Astrocyte (in vitro differentiated cells and primary cell): ENCODE measurements around the gene SLC25A42. TPM values are rescaled to one million over a fixed set of nuclear protein-coding genes. Genes with fewer than 3 reads are reported as not detected.

ENCODE experiments used
- DNase-seq: peaks from one replicate; pipeline ENCODE4 v3.0.0-alpha.2; 2010; ENCODE audit warnings: low read depth
- FAIRE-seq: peaks from 2 replicates; lab custom pipeline; 2011; peaks lifted over from hg19 to GRCh38; lab: Jason Lieb, UNC
- H2AFZ ChIP-seq: 2 replicates; pipeline ENCODE4 v1.6.0; 2012; ENCODE audit warnings: low read depth, low read length, inconsistent platforms
- H3K27ac ChIP-seq: 2 replicates; pipeline ENCODE4 v1.5.1; 2011; ENCODE audit warnings: low read depth, low read length, inconsistent platforms
- H3K27me3 ChIP-seq: 2 replicates; pipeline ENCODE4 v1.6.0; 2011; ENCODE audit warnings: low read length, inconsistent platforms; ENCODE audit not compliant: insufficient read depth
- H3K36me3 ChIP-seq: 2 replicates; pipeline ENCODE4 v1.5.1; 2011; ENCODE audit warnings: low read length, inconsistent platforms; ENCODE audit not compliant: insufficient read depth
- H3K4me1 ChIP-seq: 2 replicates; pipeline ENCODE4 v1.5.1; 2011; ENCODE audit warnings: low read length, inconsistent platforms; ENCODE audit not compliant: insufficient read depth
- H3K4me2 ChIP-seq: 2 replicates; pipeline ENCODE4 v1.6.0; 2012; ENCODE audit warnings: low read length, inconsistent platforms
- H3K4me3 ChIP-seq: 2 replicates; pipeline ENCODE4 v1.5.1; 2011; ENCODE audit warnings: low read depth, mild to moderate bottlenecking, low read length, inconsistent platforms; ENCODE audit not compliant: insufficient read depth
- H3K79me2 ChIP-seq: 2 replicates; pipeline ENCODE4 v1.6.0; 2012; ENCODE audit warnings: mild to moderate bottlenecking, low read length, inconsistent platforms; ENCODE audit not compliant: insufficient read depth
- H3K9ac ChIP-seq: 2 replicates; pipeline ENCODE4 v1.6.0; 2012; ENCODE audit warnings: mild to moderate bottlenecking, low read length, inconsistent platforms
- H3K9me3 ChIP-seq: 2 replicates; pipeline ENCODE4 v1.5.1; 2012; ENCODE audit warnings: low read depth, mild to moderate bottlenecking, low read length, inconsistent platforms; ENCODE audit not compliant: insufficient read depth
- H4K20me1 ChIP-seq: 2 replicates; pipeline ENCODE4 v1.6.0; 2012; ENCODE audit warnings: low read length, inconsistent platforms; ENCODE audit not compliant: insufficient read depth
- H3K27ac Mint-ChIP-seq: one replicate; pipeline ENCODE4 v1.8.0; 2021; ENCODE audit warnings: mild to moderate bottlenecking, mixed read lengths; ENCODE audit not compliant: unreplicated experiment
- H3K27me3 Mint-ChIP-seq: one replicate; pipeline ENCODE4 v1.8.0; 2021; ENCODE audit warnings: low read depth, mixed read lengths; ENCODE audit not compliant: unreplicated experiment
- H3K36me3 Mint-ChIP-seq: one replicate; pipeline ENCODE4 v1.8.0; 2021; ENCODE audit warnings: low read depth, mixed read lengths; ENCODE audit not compliant: unreplicated experiment
- H3K4me1 Mint-ChIP-seq: one replicate; pipeline ENCODE4 v1.8.0; 2021; ENCODE audit warnings: low read depth, mixed read lengths; ENCODE audit not compliant: unreplicated experiment
- H3K4me3 Mint-ChIP-seq: one replicate; pipeline ENCODE4 v1.8.0; 2021; ENCODE audit warnings: mild to moderate bottlenecking, moderate library complexity, mixed read lengths; ENCODE audit not compliant: unreplicated experiment
- H3K9me3 Mint-ChIP-seq: one replicate; pipeline ENCODE4 v1.8.0; 2021; ENCODE audit warnings: mild to moderate bottlenecking, mixed read lengths; ENCODE audit not compliant: unreplicated experiment
- CTCF ChIP-seq: IDR thresholded peaks from 2 replicates; pipeline ENCODE4 v1.5.1; 2011; ENCODE audit warnings: low read depth, mild to moderate bottlenecking, inconsistent platforms, low read length, moderate library complexity; ENCODE audit not compliant: insufficient read depth
- EZH2 ChIP-seq: IDR thresholded peaks from 2 replicates; pipeline ENCODE4 v1.6.1; 2012; ENCODE audit warnings: mild to moderate bottlenecking, low read length, inconsistent platforms; ENCODE audit not compliant: insufficient read depth
- total RNA-seq: library from RNA; stranded (reverse); gene quantifications from 2 replicates; pipeline ENCODE4 v1.2.1, GENCODE V29; 2021

The SLC25A42 gene
- total RNA-seq, 1 donor from 2014 or later = 7.6 TPM

DNA sequence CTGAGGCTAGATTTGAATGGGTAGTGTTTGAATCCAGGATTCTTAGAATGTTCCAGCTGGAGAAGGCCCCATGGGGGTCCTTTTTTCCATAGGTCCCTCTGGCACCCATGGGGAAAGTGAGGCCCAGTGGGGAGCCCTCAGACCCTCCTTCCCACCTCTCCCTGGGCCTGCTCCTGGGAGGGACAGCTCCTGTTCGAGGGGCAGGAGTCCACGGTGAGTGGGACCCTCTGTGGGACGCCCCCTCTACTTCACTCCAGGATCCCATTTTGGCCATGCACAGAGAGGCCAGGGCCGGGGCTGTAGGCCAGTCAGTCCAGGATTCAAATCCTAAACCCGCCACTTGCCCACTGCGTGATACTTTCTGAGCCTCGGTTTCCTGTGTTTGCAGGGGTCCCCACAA, 98.7 kb downstream of the SLC25A42 start:
- Histone ChIP-seq H3K4me1 (no peaks in the 10 kb centered on the region), H3K27ac (no peak overlapping the region), H3K27me3 (no peaks in the 10 kb centered on the region), H3K9ac (no peak overlapping the region), H3K4me2 (no peak overlapping the region), H4K20me1 (peaks cover 3% of the 10 kb centered on the region), H3K79me2 (no peaks in the 10 kb centered on the region), H3K36me3 (no peaks in the 10 kb centered on the region), H2AFZ (no peak overlapping the region), H3K4me3 (no peak overlapping the region), H3K9me3 (no peaks in the 10 kb centered on the region)
- no peaks in the 10 kb centered on the region for H3K4me1 Mint-ChIP-seq
- no peaks in the 10 kb centered on the region for H3K9me3 Mint-ChIP-seq
- H3K36me3 Mint-ChIP-seq = no peaks in the 10 kb centered on the region
- H3K27ac Mint-ChIP-seq = no peak overlapping the region
- DNase-seq (no peak), FAIRE-seq (no peak)
- peaks cover 10% of the 10 kb centered on the region for H3K27me3 Mint-ChIP-seq
- TF ChIP-seq EZH2 (no peak), CTCF (no peak)
- no peak overlapping the region for H3K4me3 Mint-ChIP-seq

Other genes starting within 250 kb of the SLC25A42 start
- 48.6 and 57.8 TPM in 2 replicates for gene UPF1, start 232.0 kb upstream of the SLC25A42 start, total RNA-seq
- 4.9 and 6.8 TPM in 2 replicates for gene CERS1, start 167.8 kb upstream of the SLC25A42 start, total RNA-seq
- 265 and 298 TPM in 2 replicates for gene COPE, start 144.6 kb upstream of the SLC25A42 start, total RNA-seq
- 61.2 and 68.3 TPM in 2 replicates for gene DDX49, start 144.3 kb upstream of the SLC25A42 start, total RNA-seq
- gene HOMER3, start 122.8 kb upstream of the SLC25A42 start, total RNA-seq = 41.9 and 42.2 TPM in 2 replicates
- gene SUGP2, start 30.5 kb upstream of the SLC25A42 start, total RNA-seq = 73.8 and 77.6 TPM in 2 replicates
- gene ARMC6, start 30.4 kb upstream of the SLC25A42 start, total RNA-seq = 31.9 and 36.0 TPM in 2 replicates
- 27.2 and 33.8 TPM in 2 replicates for gene TMEM161A, start 74.5 kb downstream of the SLC25A42 start, total RNA-seq
- gene MEF2B, start 106.3 kb downstream of the SLC25A42 start, total RNA-seq = 0.58 and 1.7 TPM in 2 replicates
- 29.5 and 33.5 TPM in 2 replicates for gene BORCS8, start 128.2 kb downstream of the SLC25A42 start, total RNA-seq
- 91.1 and 92.5 TPM in 2 replicates for gene RFXANK, start 128.3 kb downstream of the SLC25A42 start, total RNA-seq
- 4.3 and 5.1 TPM in 2 replicates for gene NR2C2AP, start 139.4 kb downstream of the SLC25A42 start, total RNA-seq
- gene NCAN, start 148.0 kb downstream of the SLC25A42 start, total RNA-seq = 0.14 TPM in 1 of 2 replicates, not detected in the other
- gene TM6SF2, start 209.3 kb downstream of the SLC25A42 start, total RNA-seq = 4.4 and 5.0 TPM in 2 replicates